Measurements from ENCODE around the gene CLIP2.

GRCh38 chr7:74266191-74266963 lies 22.8 kb upstream of the CLIP2 start:
- no peak for TF ChIP-seq CTCF (conservative IDR thresholded peaks at IDR 0.05)
- no peak for TF ChIP-seq EZH2 (IDR thresholded peaks at IDR 0.05; ENCODE audit: low read depth)

Data from PC-9 (cell line).